GM18873 (cell line): ENCODE data around the gene SLC13A1.
"Not testable (repeated sequence)": the region's sequence is repeated elsewhere in the genome, so short reads cannot be mapped to it uniquely, and the experiment has no call there.

Experiments
- ATAC-seq: cut with Tn5 transposase; IDR thresholded peaks from one replicate; pipeline ENCODE4 v1.9.1; 2021; ENCODE audit warnings: mild to moderate bottlenecking, moderate library complexity, moderate number of reproducible peaks; ENCODE audit not compliant: unreplicated experiment, low FRiP score

Gene SLC13A1

DNA sequence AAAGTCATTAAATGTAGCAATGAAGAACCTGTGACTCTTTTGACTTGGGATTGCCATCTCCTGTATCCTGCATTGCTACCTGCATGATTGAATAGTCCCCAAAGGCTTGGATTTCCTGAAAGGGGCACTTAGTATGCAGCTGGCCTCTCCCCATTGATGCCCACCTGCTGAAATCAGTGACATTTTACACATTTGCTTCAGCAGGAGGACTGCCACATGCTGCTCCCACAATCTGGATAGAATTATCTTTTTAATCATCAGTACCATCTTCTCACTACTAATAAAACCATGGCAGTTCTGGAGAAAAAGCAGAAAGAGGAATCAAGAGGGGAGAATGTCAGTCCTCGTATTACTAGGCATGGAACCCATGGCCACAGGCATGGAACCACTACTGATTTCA lies 67.8 kb downstream of the SLC13A1 start:
- ATAC-seq: no peak

DNA sequence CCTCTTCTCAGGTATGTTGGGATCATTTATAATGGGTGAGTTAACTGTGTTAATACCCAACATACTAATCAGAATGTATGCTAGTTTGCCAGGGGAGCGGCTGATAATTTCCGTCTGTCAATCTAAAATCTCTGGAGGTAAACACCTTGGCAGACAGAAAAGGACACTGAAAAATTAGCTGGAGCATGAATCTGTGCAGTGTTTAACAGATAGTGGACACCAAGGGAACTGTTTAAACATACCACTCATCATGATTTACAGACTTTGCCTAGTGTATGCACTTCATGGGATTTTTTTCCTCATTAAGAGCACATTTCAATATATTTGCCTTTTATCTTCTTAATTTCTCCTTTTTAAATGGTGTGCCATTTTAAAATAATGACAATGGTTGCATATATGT lies 68.2 kb downstream of the SLC13A1 start:
- no peak for ATAC-seq

DNA sequence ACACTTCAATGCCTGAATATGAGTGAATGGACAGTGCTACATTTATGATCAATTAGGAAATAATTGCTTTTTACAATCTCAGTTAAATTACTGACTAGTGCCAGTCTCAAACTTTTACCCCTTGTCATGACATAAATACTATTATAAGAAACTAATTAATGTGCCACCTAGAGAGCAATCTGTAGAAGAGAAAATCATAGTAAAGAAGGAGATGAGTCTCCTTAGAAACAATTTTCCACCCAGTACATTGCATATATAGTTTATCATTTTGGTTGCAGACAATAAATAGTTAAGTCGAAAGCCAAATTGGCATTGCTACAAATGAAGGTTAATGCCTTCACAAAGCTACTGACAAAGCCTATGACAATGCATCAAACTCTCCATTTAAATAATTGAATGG lies 68.6 kb downstream of the SLC13A1 start:
- ATAC-seq: no peak

DNA sequence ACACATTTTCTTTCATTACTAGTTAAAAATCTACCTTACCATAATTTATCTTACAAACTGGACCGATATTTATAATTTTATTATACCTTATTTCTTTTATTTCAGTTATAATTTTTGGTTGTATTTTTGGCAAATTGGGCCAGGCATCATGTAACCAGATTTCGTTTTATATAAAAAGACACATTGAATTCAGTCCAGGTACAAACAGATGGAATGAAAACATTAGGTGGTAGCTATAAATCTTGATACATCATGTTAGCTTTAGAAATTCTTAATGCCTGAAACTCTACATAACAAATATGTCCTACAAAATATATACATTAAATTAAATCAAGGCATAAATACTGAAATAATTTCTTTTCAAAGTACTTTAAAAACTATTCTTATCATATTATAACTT lies 73.1 kb downstream of the SLC13A1 start:
- ATAC-seq: no peak

DNA sequence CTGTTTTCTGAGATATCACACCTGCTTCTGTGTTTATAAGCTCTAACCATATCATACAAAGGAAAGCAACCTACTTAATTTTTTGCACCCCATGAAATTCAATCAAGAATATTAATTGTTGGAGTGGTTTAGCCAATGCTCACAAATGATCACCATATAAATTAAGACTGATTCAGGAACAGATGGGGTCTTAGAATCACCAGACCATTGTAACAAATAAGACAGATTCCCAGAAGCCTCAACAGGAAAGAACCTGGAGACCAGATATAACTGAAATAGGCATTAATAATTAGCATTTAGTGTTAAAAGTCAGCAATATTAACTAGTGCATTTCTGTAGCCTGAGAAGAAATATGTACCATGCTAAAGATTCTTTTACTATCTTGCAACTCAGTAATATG lies 73.6 kb downstream of the SLC13A1 start:
- ATAC-seq: no peak

DNA sequence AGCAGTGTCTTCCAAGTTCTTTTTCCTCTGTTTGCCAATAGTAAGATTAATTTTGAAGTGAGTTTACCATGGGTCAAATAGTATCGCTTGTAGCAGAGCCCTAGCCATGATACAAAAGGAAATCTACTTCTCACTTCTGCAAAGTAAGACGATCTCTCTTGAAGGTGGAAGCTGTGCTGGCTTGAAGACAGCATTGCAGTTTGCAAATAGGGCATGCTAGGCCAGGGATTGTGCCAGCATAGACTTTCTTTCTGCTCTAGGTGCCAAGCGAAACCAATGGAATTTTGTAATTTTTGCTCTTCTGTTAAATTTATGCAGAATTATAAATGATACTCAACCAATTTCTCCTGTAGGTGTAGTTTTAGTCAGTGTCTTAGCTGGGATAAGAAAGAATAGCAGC lies 74.5 kb downstream of the SLC13A1 start:
- ATAC-seq: no peak

DNA sequence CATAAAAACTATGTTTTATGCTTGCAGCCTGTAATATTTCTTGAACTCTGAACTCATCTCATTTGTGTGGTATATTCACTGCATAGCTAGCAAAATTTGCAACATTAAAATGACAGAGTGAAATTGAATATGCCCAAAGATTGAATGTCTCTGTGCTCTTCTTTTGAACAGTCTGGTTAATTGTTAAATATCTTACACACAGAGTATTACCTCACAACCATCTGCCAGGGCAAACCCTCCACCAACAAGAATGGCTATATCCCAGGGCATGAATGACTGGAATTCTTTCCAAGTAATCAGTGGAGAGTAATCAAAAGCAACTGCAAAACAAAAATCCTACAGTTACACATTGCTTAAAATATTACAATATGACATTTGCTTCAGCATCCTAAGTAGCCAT lies 76.9 kb downstream of the SLC13A1 start:
- no peak for ATAC-seq

DNA sequence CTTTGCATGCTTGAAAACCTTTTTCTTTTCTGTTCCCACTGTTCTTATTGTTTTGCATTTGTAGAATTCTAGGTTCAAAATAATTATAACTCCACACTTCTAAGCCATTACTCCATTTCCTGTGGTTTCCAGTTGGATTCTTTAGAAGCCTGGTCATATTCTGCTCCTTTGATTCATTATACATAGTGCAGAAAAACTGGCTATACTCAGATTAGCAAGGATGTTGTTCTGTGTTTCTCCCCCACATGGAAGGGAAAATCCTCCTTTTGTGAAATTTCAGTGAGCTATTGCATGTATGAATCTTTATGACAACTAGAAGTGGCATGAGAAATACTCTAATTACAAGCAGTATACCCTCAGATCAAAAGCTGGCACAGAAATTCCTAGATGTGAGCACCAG lies 79.5 kb downstream of the SLC13A1 start:
- no peak for ATAC-seq

DNA sequence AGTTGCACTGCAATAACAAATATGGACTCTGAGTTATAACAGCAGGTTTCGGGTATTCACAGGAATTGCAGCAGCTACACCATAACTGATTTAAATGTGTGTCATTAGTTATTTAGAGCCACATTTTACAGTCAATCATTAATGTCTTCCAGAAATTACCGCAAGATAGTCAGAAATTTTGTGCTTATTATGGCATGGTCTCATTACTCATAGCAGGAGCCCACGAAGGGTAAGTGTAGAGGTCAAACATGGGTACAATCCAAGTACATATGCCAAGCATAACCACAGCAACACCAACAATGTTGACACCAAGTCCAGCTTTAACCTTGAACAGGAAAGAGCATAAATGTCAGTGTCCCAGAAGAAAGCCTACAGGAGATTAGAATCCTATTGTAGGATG lies 84.4 kb downstream of the SLC13A1 start:
- ATAC-seq: no peak

DNA sequence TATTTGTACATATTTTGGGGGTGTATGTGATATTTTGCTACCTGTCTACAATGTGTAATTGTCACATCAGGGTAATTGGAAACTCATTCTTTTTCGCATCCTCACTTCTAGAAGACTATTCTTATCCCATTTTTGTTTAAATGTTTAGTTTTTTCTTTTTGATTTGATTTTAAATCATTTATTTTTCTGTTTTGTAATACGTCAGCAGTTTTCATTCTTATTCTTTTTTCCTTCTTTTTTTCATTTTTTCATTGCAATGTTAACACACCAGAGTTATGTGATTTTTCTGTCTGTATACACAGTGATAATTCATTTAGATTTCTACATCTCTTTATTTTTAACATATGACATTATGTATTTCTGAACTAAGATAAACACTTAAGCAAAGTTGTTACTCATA lies 85.5 kb downstream of the SLC13A1 start:
- ATAC-seq: no peak

DNA sequence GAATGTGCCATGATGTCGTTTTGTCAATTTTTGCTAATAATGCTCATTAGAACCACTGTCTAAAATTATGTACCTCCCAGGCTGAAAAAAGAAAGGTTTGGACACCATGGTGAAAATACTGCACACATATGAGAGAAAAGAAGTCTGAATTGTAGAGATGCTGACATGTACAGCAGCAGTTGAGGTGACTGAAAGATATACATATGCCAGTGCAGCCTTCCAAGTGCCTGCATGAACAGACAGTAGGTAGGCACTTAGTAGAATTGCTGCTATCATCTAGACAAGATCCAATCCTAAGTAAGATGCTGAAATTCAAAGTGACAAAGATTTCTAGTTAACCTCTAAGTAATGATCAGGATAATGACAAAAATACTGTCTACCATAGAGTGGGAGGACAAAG lies 86.9 kb downstream of the SLC13A1 start:
- ATAC-seq: no peak

DNA sequence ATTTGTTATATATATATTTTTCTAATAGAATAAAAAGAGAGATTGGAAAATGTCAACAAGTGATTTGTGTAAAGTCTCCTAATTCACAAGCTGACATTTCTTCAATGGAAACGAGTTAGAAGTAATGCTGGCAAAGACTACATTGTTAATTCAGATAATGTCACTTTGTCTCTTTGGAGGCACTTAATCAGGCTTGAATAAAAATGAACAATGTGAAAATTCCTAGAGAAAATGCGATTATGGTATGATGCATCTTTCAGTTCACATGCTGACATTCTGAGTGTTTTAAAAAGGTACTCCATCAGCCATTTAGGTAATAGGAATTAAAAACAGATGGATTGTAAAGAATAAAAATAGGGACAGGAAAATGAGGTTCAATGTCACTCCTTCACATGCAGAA lies 100.1 kb downstream of the SLC13A1 start:
- no peak for ATAC-seq

DNA sequence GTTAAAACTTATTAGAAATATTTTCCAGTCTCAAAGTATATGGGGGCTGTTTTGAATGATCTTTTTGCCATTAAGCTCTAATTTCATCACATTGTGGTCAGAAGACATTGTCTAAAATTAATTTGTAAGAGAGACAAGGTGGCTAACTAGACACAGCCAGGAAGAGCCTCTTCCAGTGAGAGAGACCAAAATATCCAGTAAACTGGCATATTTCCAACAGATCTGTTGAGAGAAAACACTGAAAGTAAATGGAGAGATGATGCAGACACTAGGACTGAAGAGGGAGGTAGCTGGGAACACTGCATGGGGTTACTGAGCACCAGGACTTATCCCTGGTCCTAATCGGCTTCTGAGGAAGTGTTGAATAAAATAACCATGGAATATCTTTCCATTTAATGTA lies 102.8 kb downstream of the SLC13A1 start:
- no peak for ATAC-seq

DNA sequence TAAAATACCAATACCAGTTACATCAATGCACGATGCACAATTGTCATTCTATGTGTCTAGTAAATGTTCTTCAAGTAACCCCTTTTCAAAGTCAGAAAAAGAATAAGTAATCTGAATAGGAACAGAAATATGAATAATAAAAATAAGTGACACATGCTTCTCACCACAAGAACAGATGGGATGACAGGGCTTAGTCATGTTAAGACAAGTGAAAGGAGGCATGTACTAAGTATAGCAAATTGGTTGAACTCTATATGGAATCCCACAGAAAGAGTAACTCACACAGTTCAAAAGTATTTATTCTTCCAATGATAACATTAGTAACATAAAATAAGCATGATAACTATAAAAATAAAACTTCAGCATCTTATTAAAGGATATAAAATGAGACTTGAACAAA lies 103.3 kb downstream of the SLC13A1 start:
- no peak for ATAC-seq

DNA sequence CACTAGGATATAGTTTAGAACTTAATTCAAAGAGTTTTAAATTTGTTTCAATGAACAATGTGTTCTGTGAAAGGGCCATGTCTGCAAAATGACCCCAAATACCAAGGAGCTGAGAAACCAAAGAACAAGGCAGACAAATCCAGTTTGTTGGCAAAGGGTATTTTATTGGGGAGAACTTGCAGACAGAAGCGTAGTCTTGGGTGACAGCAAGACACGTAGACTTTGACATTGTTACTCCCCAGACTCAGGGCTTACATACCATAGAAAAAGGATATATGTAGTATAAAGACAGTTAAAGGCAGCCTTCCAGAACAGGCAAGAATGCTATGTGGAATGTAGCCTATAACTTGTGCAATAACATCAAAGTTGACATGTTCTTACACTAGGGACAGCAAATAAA lies 109.3 kb downstream of the SLC13A1 start:
- no peak for ATAC-seq

DNA sequence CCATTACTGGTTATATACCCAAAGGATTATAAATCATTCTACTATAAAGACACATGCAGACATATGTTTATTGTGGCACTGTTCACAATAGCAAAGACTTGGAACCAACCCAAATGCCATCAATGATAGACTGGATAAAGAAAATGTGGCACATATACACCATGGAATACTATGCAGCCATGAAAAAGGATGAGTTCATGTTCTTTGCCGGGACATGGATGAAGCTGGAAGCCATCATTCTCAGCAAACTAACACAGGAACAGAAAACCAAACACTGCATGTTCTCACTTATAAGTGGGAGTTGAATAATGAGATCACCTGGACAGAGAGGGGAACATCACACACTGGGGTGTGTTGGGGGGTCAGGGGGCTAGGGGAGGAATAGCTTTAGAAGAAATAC lies 112.9 kb downstream of the SLC13A1 start:
- ATAC-seq: not testable (repeated sequence)

DNA sequence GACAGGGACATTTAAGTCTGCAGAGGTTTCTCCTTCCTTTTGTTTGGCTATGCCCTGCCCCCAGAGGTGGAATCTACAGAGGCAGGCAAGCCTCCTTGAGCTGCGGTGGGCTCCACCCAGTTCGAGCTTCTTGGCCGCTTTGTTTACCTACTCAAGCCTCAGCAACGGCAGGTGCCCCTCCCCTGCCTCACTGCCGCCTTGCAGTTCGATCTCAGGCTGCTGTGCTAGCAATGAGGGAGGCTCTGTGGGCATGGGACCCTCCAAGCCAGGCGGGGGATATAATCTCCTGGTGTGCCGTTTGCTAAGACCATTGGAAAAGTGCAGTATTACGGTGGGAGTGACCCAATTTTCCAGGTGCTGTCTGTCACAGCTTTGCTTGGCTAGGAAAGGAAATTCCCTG lies 114.9 kb downstream of the SLC13A1 start:
- ATAC-seq: not testable (repeated sequence)

DNA sequence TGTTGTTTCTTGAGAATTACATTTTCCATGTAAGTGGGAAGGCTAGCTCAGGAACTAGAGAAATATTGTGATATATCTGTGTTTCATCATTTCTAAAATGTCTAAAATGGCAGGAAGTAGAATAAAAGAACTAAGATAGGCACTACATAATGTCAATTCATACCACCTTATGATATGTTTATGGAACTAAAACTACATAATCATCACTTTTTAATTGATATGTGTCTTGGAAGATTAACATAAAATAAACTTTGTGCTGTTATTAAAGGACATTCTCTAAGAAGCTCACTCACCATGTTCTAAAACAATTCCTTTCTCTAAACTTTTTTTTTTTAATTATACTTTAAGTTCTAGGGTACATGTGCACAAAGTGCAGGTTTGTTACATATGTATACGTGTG lies 120.7 kb downstream of the SLC13A1 start:
- no peak for ATAC-seq

DNA sequence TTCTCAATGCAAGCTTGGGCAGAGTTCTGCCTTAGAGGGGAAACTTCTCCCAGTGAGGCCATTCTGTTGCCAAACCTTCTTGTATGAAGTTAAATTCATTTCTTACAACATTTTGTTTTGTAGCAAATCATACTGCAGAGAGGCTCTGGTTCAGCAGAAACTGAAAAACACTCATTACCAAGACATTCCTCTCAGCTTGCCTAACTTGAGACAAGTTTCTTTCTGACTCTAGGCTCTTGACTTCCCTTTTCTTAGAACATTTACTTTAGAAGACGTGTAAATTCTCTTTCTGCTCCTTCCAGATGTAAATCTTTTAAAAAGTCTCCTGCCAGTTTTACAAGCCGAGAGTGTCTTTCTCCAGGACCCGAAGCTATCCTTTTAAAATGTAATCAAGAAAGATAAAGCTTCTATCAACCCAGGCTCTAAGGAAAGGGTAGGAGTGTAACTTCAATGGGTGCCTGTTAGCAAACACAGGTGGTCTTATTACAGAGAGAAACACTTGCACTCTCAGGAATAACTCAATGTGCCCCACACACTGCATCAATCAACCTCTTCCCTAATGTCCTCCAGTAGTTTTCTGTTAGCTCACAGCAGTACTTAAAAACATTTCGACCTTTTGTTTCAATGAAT lies 123.8 kb downstream of the SLC13A1 start:
- ATAC-seq: no peak

DNA sequence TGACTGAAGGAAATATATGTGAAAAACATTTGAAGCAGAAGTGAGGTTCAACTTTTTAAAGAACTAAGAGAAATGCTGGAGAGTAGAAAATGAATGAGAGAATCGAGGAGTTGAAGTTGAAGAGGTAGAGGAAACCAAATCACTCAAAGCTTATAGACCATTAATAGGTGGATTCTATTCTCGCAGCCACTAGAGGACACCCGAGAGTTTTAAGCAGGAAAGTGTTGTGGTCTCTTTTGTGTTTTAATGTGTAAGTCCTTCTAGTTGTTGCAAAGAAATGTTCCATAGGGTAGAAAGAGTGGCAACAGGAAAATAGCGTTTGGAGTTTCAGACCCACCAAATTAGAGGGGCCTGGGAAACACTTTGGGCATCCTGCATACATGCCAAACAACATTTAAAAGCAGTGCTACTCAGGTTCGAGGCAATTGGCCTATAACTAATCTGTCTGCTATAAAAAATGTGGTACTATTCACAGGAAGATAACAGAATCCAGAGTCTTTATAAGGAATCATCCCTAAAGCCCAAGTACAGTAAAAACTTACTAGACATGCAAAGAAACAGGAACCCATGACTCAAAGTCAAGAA lies 129.0 kb downstream of the SLC13A1 start:
- ATAC-seq: no peak

DNA sequence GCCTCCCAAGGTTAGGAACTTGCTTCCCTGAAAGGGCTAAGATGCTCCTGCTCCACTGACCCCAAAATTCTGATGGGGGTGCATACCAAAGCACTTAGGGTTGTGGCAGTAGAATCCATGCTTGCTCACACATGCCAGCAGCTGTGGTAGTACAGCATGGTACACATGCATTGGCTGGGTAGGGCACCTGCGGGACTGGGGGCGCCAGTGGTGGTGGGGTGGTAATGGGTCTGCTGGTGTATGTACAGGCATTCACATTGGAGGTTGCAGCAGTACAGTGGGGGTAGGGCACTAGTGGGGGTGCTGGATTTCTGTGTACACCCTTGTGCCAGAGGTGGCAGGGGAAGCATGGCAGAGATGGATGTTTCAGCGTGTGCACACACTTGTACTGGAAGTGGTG lies 132.0 kb downstream of the SLC13A1 start:
- ATAC-seq: no peak
